SK-N-SH (cell line): ENCODE measurements around the gene WDR62.

ENCODE experiments used
- CHD2 ChIP-seq: fragments of 150-350 bp; IDR thresholded peaks from 2 replicates; pipeline ENCODE4 v1.6.1; 2018; ENCODE audit warnings: low read length; ENCODE audit not compliant: partially characterized antibody
- EP300 ChIP-seq, 2 experiments: IDR thresholded peaks; 2 replicates each; pipeline versions ENCODE4 v1.4.0 to v1.6.1; 2012; ENCODE audit warnings: borderline replicate concordance in 1 of 2, low read depth in 1 of 2, low read length in 1 of 2
- FOXM1 ChIP-seq: IDR thresholded peaks from 2 replicates; pipeline ENCODE4 v1.4.0; 2012; ENCODE audit warnings: low read depth, mild to moderate bottlenecking
- GATA2 ChIP-seq: sonication (generic); formaldehyde crosslinking; IDR thresholded peaks from 2 replicates; pipeline ENCODE4 v1.5.0; 2020; ENCODE audit warnings: mild to moderate bottlenecking, missing genetic modification reagents
- MXI1 ChIP-seq: IDR thresholded peaks from 2 replicates; pipeline ENCODE4 v1.6.1; 2012; ENCODE audit warnings: mild to moderate bottlenecking, low read depth, low read length, improper control_type of control experiment
- TF ChIP-seq, protein P1 (sequence below): fragments of 200-600 bp; sonication (generic); IDR thresholded peaks from 2 replicates; pipeline ENCODE4 v1.6.1; 2017; ENCODE audit warnings: antibody characterized with exemption, mild to moderate bottlenecking, moderate library complexity
- TF ChIP-seq, protein P2 (sequence below): IDR thresholded peaks from 2 replicates; pipeline ENCODE4 v1.4.0; 2012; ENCODE audit warnings: low read depth

DNA sequence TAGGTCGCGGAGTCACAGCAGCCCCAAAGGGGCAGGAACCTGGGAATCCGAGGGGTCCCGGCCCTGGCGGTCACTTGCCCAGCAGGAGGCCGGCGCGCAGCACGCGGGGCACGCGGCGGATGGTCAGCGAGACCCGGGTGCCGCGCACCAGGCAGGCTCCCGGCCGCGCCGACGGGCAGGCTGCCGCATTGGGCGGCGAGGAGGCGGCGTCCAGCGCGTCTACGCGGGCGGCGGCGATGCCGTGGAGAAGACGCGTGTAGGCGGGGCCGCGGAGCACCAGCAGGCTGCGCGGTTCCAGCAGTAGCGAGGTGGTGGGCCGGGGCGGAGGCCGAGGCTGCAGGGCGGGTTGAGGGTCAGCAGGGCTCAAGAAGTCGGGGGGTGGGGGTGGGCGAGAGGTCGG, 45.5 kb upstream of the WDR62 start:
- TF ChIP-seq, protein P1, sequence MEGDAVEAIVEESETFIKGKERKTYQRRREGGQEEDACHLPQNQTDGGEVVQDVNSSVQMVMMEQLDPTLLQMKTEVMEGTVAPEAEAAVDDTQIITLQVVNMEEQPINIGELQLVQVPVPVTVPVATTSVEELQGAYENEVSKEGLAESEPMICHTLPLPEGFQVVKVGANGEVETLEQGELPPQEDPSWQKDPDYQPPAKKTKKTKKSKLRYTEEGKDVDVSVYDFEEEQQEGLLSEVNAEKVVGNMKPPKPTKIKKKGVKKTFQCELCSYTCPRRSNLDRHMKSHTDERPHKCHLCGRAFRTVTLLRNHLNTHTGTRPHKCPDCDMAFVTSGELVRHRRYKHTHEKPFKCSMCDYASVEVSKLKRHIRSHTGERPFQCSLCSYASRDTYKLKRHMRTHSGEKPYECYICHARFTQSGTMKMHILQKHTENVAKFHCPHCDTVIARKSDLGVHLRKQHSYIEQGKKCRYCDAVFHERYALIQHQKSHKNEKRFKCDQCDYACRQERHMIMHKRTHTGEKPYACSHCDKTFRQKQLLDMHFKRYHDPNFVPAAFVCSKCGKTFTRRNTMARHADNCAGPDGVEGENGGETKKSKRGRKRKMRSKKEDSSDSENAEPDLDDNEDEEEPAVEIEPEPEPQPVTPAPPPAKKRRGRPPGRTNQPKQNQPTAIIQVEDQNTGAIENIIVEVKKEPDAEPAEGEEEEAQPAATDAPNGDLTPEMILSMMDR, result no peak
- TF ChIP-seq MXI1 (0 out of 2 replicates have a peak, but pooled peaks have one; percentile 15), GATA2 (CRISPR knock-in tag) (no peak), FOXM1 (no peak), EP300 (IDR thresholded peaks at IDR 0.05; ENCODE audit: borderline replicate concordance in 1 of 2, low read depth in 1 of 2, low read length in 1 of 2) (no peak), CHD2 (no peak)
- TF ChIP-seq, protein P2, sequence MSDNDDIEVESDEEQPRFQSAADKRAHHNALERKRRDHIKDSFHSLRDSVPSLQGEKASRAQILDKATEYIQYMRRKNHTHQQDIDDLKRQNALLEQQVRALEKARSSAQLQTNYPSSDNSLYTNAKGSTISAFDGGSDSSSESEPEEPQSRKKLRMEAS, result peak; percentile 21; the same call in 1 of the 2 replicates
